Stimulated activated CD4-positive, alpha-beta T cell treated with anti-CD3 and anti-CD28 coated beads, Interleukin-15, amount 100 ng/mL, for 24 hours (primary cell): ENCODE measurements around the gene NCSTN.
"Not testable (repeated sequence)": the region's sequence is repeated elsewhere in the genome, so short reads cannot be mapped to it uniquely, and the experiment has no call there.

Source experiments
- DNase-seq: peaks from one replicate; pipeline ENCODE4 v3.0.0-alpha.2; 2020

The NCSTN gene

GRCh38 chr1:160374306-160375110 is 31.3 kb downstream of the NCSTN start:
- DNase-seq: no peak

DNA sequence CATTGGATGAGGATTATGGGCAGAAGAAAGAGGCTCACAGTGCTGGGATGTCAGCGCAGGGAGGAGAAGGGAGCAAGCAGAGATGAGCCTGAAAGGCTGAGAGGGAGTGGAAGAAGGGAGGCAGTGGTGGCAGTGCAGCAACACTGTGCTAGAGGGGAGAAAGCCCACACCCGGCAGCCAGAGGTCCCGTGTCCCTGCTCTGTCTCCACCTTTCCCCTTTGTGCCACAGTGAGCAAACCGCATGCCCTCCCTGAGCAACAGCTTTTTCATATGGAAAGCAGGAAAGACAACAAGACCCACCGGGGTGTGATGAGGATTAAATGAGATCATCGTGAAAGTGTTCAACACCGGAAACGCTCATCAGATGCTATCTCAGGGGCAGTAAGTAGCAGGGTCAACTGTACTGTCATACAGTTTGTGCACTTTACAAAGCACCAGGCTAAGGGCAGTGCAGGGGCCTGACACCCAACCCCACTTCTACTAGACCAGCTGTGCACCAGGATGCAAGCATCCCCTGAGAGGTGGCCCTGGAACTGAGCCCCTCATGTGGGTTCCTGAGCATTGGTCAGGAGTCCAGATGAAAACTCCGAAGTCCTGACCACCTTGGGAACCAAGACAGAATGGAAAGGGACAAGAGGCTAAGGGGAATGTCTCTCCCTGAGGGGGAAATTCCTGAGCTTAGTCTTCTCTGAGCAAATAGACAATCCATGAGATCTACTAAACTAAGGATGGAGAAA is 32.8 kb downstream of the NCSTN start:
- DNase-seq: no peak

- DNase-seq: peak; percentile 23
Observed at GRCh38 chr1:160376525-160377131, 33.4 kb downstream of the NCSTN start.

DNA sequence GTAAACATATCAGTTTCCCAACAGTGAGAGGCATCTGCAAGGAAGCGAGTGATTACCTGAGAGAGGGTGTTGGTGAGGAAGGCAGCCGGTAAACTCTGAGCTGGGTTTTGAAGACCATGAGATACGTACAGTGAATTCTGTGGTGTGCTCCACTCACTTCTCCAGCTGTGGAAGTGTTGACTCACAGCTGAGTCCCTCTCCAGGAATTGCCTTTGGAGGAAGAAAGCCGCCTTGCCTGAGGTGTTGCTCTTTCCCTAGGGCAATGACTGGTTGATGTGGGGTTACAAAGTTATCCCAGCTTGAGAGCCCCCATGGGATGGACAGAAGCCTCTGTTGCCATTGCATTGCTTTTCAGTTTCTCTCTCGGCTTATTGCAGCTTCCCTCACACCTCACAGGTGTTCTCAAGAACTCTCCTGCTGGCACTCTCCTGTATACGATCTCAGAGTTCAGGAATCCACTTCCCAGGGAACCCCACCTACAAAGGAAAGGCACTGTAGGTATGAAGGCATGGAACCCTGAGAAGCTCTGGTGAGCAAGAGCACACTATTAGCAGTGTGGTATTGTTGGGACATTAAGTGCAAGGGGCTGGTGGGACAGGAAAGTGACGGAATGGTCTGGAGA is 34.5 kb downstream of the NCSTN start:
- no peak for DNase-seq

GRCh38 chr1:160384812-160385211 is 41.6 kb downstream of the NCSTN start:
- not testable (repeated sequence) for DNase-seq

DNA sequence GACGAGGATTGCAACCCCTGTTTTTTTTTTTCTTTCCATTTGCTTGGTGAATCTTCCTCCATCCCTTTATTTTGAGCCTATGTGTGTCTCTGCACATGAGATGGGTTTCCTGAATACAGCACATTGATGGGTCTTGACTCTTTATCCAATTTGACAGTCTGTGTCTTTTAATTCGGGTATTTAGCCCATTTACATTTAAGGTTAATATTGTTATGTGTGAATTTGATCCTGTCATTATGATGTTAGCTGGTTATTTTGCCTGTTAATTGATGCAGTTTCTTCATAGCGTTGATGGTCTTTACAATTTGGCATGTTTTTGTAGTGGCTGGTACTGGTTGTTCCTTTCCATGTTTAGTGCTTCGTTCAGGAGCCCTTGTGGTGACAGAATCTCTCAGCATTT is 45.2 kb downstream of the NCSTN start:
- DNase-seq: not testable (repeated sequence)

- DNase-seq: no peak
Observed at GRCh38 chr1:160394673-160395072, 51.5 kb downstream of the NCSTN start.

DNA sequence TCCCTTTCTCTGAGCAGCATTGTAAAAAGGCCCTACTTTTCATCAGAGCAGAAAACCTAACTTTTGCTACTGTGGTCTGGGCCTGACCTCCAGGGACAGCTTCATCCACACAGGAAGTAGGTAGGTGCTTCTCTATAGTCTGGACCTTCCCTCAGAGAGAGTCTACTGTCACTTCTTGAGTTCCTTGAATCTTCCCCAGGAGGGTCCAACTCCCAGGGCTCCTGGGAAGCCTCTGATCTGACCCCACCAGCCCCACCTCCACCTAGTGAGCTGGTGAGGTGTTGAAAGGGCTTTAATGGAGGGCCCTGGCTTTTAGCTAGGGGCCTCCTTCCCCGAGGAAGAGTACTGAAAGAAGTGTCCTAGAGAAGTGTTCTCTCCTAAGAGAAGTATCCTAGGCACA is 54.5 kb downstream of the NCSTN start:
- no peak for DNase-seq

GRCh38 chr1:160398823-160399222 is 55.6 kb downstream of the NCSTN start:
- DNase-seq: no peak

- no peak for DNase-seq
Observed at GRCh38 chr1:160399544-160400222, 56.5 kb downstream of the NCSTN start.

GRCh38 chr1:160400223-160400645 is 57.1 kb downstream of the NCSTN start, which contains the start of gene VANGL2:
VANGL2 (plus strand) TSS chr1:160400564; CDS start chr1:160415838, 15,274 bp downstream.
- DNase-seq: peak; percentile 64

GRCh38 chr1:160400646-160401486 is 57.7 kb downstream of the NCSTN start:
- DNase-seq: peak; percentile 17

DNA sequence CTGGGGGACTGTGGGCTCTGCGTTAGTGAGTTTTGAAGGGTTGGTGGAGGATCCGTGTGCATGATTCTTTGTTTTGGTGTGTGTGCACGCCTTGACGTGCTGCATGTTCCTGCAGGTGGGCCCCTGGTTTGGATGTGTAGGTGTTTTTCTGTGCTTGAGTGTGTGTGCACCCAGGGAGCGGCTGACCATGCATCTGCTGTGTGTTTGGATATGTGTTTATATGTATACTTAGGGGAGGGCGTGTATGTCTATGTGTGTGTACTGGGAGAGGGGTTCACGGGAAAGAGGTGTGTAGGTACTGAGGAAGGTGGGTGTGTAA is 58.3 kb downstream of the NCSTN start:
- no peak for DNase-seq

- DNase-seq: no peak
Observed at GRCh38 chr1:160402001-160402795, 59.0 kb downstream of the NCSTN start.

GRCh38 chr1:160403244-160403643 is 60.1 kb downstream of the NCSTN start:
- no peak for DNase-seq

- DNase-seq: no peak
Observed at GRCh38 chr1:160404094-160404493, 60.9 kb downstream of the NCSTN start.

DNA sequence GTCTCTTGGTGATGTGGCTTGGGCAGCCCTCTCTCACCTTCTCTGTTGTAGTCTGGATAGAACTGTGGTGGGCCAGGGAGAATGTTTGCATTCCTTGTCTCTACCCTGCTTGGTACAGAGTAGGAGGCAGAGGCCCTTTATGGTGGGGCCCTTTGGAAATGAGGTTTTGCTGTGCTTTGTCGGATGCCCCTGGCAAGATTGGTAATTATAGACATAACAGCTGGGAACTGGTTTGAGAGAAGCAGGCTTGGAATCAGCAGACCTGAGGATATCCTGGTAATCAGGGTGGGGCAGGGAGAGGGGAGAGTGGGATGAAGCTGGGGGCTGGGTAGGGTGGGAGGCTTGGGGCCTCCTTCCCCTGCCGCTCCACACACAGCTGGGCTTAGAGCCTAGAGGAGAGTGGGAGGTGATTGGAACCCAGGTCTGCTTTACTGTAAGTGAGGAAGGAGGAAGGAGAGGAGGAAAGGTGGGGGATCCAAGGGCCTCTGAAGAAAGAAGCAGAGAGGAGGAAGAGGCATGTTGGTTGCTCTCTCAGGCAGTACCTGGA is 62.2 kb downstream of the NCSTN start:
- no peak for DNase-seq

DNA sequence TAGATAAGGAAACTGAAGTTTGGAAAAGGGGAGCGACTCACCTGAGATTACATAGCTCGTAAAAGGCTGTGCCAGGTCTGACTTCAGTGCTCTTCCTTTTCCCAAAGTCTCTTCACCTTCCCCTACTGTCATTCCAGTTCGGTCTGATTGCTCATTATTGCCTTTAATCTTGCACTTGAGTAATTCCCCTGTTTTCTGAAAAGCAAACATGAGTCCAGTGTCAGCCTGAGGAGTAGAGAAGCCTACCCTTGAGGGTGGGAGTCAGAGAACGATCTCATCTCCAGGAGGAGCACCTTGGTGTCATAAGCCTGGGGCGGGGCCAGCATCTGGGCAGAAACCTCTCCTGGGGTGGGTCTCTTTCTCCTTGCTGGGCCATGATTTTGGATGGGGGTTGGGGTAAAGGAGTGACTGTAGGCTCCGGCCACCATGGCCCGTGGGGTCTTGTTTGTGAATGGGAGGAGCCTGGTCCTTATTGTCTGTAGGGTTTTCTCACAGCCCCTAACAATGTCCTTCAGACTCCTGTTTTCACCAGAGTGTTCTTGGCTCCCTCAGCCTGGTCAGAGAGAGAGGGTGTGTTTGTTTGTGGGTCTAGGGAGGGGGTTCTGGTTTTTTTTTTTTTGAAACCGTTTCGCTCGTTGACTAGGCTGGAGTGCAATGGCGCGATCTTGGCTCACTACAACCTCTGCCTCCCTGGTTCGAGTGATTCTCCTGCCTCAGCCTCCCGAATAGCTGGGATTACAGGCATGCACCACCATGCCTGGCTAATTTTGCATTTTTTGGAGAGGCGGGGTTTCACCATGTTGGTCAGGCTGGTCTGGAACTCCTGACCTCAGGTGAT is 63.2 kb downstream of the NCSTN start:
- DNase-seq: no peak
